Skeletal muscle tissue (tissue), 4 donors: ENCODE results near the gene MCM7. TPM values are rescaled to one million over a fixed set of nuclear protein-coding genes. Genes with fewer than 3 reads are reported as not detected.
A peak's percentile ranks its signal among the peaks of the same experiment; 100 is the strongest.

Experiments
- H3K27ac ChIP-seq: one replicate; pipeline ENCODE4 v1.7.0; 2013; ENCODE audit warnings: mild to moderate bottlenecking, low read depth, low read length, inconsistent platforms
- H3K27me3 ChIP-seq, 3 donors: one replicate each; pipeline ENCODE4 v1.7.0; 2013; ENCODE audit warnings: low read length in 3 of 3; ENCODE audit not compliant: control insufficient read depth in 3 of 3, insufficient read depth in 3 of 3
- H3K36me3 ChIP-seq, 3 donors: one replicate each; pipeline ENCODE4 v1.7.0; 2013; ENCODE audit warnings: low read length in 3 of 3; ENCODE audit not compliant: control insufficient read depth in 3 of 3, insufficient read depth in 3 of 3
- H3K4me1 ChIP-seq, 3 donors: one replicate each; pipeline ENCODE4 v1.7.0; 2013; ENCODE audit warnings: low read length in 3 of 3, mild to moderate bottlenecking in 3 of 3; ENCODE audit not compliant: control insufficient read depth in 3 of 3, insufficient read depth in 3 of 3
- H3K4me3 ChIP-seq, 3 donors: one replicate each; pipeline ENCODE4 v1.7.0; 2013; ENCODE audit warnings: low read length in 3 of 3
- H3K9ac ChIP-seq, 3 donors: one replicate each; pipeline ENCODE4 v1.7.0; 2013; ENCODE audit warnings: low read length in 3 of 3, mild to moderate bottlenecking in 3 of 3, moderate library complexity in 2 of 3, low read depth in 1 of 3
- H3K9me3 ChIP-seq, 3 donors: one replicate each; pipeline ENCODE4 v1.7.0; 2013; ENCODE audit warnings: low read length in 3 of 3; ENCODE audit not compliant: control insufficient read depth in 3 of 3
- total RNA-seq: library from RNA; depleted of rRNA; stranded (reverse); fragments of >200 nt; gene quantifications from one replicate; pipeline ENCODE4 v1.2.3, GENCODE V29; 2014
- donor health status: Osteomylitis.

Gene MCM7
- total RNA-seq, 1 donor from 2014 or later = 42.3 TPM

DNA sequence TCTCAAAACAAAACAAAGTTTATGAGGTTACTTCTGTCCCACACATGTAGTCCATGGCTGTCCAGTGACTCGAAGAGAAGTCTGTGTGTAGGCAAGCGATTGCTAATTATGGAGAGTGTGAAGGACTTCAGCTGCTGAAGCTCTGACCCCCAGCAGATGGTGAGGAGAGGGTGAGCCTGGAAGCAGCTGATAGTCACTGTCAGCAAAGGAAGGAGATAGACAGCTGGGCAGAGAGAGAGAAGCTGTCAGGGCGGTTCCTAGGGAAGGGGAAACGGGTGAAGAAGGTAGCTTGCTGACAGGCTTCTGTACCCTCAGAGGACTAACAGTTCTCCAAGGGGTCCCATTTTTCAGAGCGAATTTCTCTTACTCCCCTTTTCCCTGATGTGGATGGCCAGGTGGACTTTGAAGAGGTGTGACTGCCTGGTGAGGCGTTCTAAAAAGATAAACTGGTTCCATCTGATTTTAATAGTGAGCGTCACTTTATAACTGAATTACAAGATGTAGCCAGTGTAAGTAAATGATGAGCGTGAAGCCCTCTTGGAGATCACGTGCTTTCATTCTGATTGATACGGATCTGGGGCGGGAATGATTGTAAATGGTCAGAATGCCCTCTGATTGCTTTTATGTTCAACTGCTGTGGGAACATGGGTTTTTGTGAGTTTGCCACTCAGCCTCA lies 39.5 kb downstream of the MCM7 start:
- Histone ChIP-seq H3K4me1 (peaks cover 0 to 4% (median 0%) of the 10 kb centered on the region in 3 donors), H3K36me3 (peaks cover 45 to 56% (median 55%) of the 10 kb centered on the region in 3 donors), H3K27ac (no peak overlapping the region), H3K4me3 (no peak overlapping the region), H3K9me3 (no peaks in the 10 kb centered on the region), H3K9ac (no peak overlapping the region), H3K27me3 (no peaks in the 10 kb centered on the region)

DNA sequence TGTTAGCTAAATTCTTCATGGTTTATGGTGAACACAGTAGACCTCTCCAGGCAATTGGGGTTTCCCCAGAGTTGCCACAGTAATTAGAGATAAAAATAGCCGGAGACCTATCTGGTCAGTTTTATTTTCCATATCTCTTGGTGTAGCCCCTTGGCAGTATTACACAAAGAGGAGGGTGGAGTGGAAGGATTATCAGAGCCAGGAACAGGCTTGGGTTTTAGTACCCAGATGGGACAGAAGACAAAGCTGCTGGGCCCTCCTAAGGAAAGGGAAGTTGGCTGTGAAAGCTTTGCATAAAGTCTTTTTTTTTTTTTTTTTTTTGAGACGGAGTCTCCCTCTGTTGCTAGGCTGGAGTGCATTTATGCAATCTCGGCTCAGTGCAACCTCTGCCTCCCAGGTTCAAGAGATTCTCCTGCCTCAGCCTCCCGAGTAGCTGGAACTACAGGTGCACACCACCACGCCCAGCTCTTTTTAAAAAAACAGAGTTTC lies 41.9 kb downstream of the MCM7 start:
- Histone ChIP-seq H3K4me3 (no peak overlapping the region), H3K9me3 (no peaks in the 10 kb centered on the region), H3K36me3 (peaks cover 35 to 52% (median 49%) of the 10 kb centered on the region in 3 donors), H3K9ac (no peak overlapping the region), H3K27ac (no peak overlapping the region), H3K27me3 (no peaks in the 10 kb centered on the region), H3K4me1 (no peaks in the 10 kb centered on the region)

DNA sequence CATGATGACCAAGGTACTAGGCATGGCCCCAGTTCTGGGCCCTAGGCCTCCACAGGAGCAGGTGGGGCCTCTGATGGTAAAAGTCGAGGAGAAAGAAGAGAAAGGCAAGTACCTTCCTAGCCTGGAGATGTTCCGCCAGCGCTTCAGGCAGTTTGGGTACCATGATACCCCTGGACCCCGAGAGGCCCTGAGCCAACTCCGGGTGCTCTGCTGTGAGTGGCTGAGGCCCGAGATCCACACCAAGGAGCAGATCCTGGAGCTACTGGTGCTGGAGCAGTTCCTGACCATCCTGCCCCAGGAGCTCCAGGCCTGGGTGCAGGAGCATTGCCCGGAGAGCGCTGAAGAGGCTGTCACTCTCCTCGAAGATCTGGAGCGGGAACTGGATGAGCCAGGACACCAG lies 44.2 kb downstream of the MCM7 start:
- Histone ChIP-seq H3K4me1 (peaks cover 0 to 7% (median 0%) of the 10 kb centered on the region in 3 donors), H3K27ac (no peak overlapping the region), H3K36me3 (peaks cover 24 to 40% (median 35%) of the 10 kb centered on the region in 3 donors), H3K9ac (no peak overlapping the region), H3K9me3 (no peaks in the 10 kb centered on the region), H3K4me3 (no peak overlapping the region), H3K27me3 (no peaks in the 10 kb centered on the region)

DNA sequence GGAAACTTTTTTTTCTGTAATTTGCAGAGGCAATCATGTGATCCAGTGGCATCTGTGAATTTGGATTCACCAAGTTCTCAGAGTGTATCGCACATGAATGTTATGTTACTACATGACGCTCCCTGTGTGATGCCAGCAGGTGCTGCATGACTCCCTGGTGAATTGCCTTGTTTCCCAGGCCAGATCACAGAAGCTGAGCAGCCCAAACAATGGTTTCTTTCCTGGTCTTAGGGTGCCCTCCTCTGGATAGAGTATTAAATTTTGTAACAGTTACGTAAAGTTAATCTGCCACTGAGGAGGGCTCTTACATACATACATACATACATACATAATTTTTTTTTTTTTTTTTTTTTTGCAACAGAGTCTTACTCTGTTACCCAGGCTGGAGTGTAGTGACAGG lies 48.0 kb downstream of the MCM7 start:
- Histone ChIP-seq H3K36me3 (peaks cover 15 to 16% (median 16%) of the 10 kb centered on the region in 3 donors), H3K9ac (no peak overlapping the region), H3K27me3 (no peaks in the 10 kb centered on the region), H3K27ac (no peak overlapping the region), H3K4me3 (no peak overlapping the region), H3K4me1 (peaks cover 10 to 16% (median 15%) of the 10 kb centered on the region in 3 donors), H3K9me3 (no peaks in the 10 kb centered on the region)

DNA sequence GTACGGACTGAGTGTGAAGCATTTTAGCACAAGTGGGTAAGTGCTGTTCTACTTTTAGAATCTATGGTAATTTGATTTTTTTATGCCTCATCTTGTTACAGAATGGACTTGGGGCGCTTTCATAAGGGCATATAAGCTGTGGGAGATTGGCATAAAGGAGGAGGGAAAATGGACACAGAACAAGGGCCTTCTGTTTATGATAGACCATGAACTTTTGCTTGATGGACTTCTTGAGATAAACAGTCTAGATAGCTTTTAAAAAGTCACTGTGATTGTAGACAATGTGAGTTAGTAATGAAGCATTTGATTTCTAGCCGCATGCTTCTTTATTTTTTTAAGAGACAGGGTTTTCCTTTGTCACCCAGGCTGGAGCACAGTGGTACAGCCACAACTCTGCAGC lies 49.6 kb downstream of the MCM7 start:
- H3K4me1 ChIP-seq = peaks cover 10 to 16% (median 15%) of the 10 kb centered on the region in 3 donors
- H3K4me3 ChIP-seq = no peak overlapping the region
- no peaks in the 10 kb centered on the region for H3K27me3 ChIP-seq
- H3K36me3 ChIP-seq = peaks cover 0 to 2% (median 0%) of the 10 kb centered on the region in 3 donors
- no peak overlapping the region for H3K27ac ChIP-seq
- H3K9me3 ChIP-seq = no peaks in the 10 kb centered on the region
- no peak overlapping the region for H3K9ac ChIP-seq

DNA sequence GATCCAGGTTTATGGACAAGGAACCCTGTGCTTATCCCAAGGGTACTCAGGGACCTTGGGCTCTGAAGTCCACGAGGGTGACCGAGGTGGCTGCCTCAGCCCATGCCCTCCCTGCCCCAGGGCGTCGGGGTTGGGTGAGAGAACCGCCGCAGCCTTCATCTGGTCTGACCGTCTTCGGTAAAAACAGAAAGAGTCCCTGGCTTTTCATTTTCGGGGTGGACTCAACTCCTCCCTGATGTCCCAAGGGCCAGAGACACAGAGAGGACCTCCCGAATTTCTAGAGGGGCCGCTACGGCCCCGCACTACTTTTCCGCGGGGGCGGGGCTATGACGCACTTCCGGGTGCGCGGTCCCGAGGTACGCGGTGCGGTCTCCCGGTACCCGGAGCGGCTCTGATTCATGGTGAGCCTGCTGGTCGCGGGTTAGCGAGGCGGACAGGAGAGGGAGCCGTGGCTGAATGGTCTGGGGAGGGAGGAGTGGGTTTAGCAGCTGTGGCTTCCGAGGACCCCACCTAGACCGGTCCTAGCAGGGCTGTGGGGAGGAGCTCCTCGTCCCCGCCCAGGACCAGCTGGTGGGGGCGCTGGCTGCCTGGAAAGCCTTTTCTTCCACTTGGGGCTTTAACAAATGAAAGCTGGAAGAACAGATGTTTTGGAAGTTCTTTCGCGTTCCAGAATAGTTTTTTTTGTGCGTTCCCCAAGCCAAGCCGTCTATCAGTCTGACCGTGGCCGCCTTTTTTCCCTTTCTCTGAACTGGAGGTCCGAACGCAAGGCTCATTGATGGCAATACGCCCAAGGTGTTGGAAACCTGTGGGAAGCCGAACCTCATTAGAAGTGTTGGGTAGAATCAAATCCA lies 51.5 kb downstream of the MCM7 start, which contains the start of gene ZSCAN21:
Gene ZSCAN21, plus strand, starts transcription at position 334 of the 851 bp plus-strand sequence. CDS start 7,233 bp downstream, outside the sequence.
- Histone ChIP-seq H3K9me3 (no peaks in the 10 kb centered on the region), H3K9ac (peak within 1 kb of the TSS; percentile 97 to 99 (median 98)), H3K27me3 (no peaks in the 10 kb centered on the region), H3K36me3 (peaks cover 0 to 2% (median 0%) of the 10 kb centered on the region in 3 donors), H3K4me3 (peak within 1 kb of the TSS; percentile 98 to 99 (median 98)), H3K27ac (peak within 1 kb of the TSS; percentile 98), H3K4me1 (peaks cover 10 to 16% (median 15%) of the 10 kb centered on the region in 3 donors)

DNA sequence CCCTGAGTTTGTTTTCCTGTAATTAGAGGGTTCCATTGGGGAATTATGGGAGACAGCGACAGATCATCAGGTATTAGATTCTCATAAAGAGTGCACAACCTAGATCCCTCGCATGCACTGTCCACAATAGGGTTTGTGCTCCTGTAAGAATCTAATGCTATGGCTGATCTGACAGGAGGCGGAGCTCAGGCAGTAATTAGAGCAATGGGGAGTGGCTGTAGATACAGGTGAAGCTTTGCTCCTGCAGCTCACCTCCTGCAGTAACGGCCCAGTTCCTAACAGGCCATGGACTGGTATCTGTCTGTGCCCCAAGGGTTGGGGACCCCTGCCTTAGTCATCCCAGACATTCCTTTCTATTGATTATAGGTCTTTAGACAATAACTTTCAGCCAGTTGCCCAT lies 52.5 kb downstream of the MCM7 start:
- H3K4me1 ChIP-seq = peaks cover 10 to 16% (median 15%) of the 10 kb centered on the region in 3 donors
- no peak overlapping the region for H3K9ac ChIP-seq
- H3K36me3 ChIP-seq = peaks cover 0 to 2% (median 0%) of the 10 kb centered on the region in 3 donors
- no peaks in the 10 kb centered on the region for H3K9me3 ChIP-seq
- H3K4me3 ChIP-seq = no peak overlapping the region
- H3K27ac ChIP-seq = no peak overlapping the region
- H3K27me3 ChIP-seq = no peaks in the 10 kb centered on the region

DNA sequence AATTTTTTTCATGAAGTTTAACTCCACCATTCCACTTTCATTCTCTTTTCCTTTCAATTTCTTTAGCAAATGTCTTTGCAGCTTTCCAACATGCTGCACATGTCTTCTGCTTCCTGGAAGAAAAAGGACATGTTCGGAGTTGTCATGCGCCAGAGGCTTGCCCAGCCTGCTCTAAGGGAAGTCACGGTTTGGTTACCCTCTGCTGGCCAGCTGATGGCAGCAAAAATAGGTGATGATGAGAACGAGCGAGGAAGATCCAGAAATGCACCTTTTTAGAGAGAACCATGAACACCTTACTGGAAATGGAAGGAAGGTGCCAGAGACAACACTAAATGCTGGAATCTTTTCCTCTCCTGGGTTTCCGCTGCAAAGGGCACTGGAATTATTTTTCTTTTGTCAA lies 56.5 kb downstream of the MCM7 start:
- H3K4me1 ChIP-seq = peaks cover 0 to 6% (median 4%) of the 10 kb centered on the region in 3 donors
- no peak overlapping the region for H3K27ac ChIP-seq
- H3K27me3 ChIP-seq = no peaks in the 10 kb centered on the region
- no peak overlapping the region for H3K9ac ChIP-seq
- H3K9me3 ChIP-seq = no peaks in the 10 kb centered on the region
- peaks cover 0 to 1% (median 0%) of the 10 kb centered on the region in 3 donors for H3K36me3 ChIP-seq
- no peak overlapping the region for H3K4me3 ChIP-seq
